Activated CD8-positive, alpha-beta memory T cell treated with anti-CD3 and anti-CD28 coated beads, Interleukin-2, amount 10 ng/mL, durations not matched to agents 7 days and 5 days (primary cell): Measurements from ENCODE around the gene CUX1. TPM values are rescaled to one million over a fixed set of nuclear protein-coding genes. Genes with fewer than 3 reads are reported as not detected.
"Not testable (repeated sequence)": the region's sequence is repeated elsewhere in the genome, so short reads cannot be mapped to it uniquely, and the experiment has no call there.

Experiments
- ATAC-seq: fragments of 150-1000 bp; cut with Tn5 transposase; one replicate; pipeline ENCODE4 v1.10.0; 2021; ENCODE audit warnings: moderate library complexity
- CTCF ChIA-PET: fragments of 350-600 bp; sonication (Branson Sonifier 250); formaldehyde crosslinking; loops from one replicate; lab custom pipeline; 2021; ENCODE audit warnings: antibody characterized with exemption; lab: Charles Lee
- DNase-seq: peaks from one replicate; pipeline ENCODE4 v3.0.0-alpha.2; 2020
- H3K27ac Mint-ChIP-seq: one replicate; pipeline ENCODE4 v1.8.0; 2021; ENCODE audit warnings: mild to moderate bottlenecking, mixed read lengths
- H3K27me3 Mint-ChIP-seq: one replicate; pipeline ENCODE4 v1.8.0; 2021; ENCODE audit warnings: mixed read lengths
- H3K36me3 Mint-ChIP-seq: one replicate; pipeline ENCODE4 v1.8.0; 2021; ENCODE audit warnings: mild to moderate bottlenecking, mixed read lengths
- H3K4me1 Mint-ChIP-seq: one replicate; pipeline ENCODE4 v1.8.0; 2021; ENCODE audit warnings: mixed read lengths
- H3K4me3 Mint-ChIP-seq: one replicate; pipeline ENCODE4 v1.8.0; 2021; ENCODE audit warnings: mild to moderate bottlenecking, moderate library complexity, mixed read lengths
- H3K9me3 Mint-ChIP-seq: one replicate; pipeline ENCODE4 v1.8.0; 2022; ENCODE audit warnings: low read depth, mixed read lengths
- total RNA-seq, 2 experiments: library from RNA; stranded (reverse); gene quantifications; one replicate each; pipeline ENCODE4 v1.2.3, GENCODE V29; 2021

Gene CUX1
- total RNA-seq, 2 experiments from 2014 or later = 24.0 to 28.7 TPM

DNA sequence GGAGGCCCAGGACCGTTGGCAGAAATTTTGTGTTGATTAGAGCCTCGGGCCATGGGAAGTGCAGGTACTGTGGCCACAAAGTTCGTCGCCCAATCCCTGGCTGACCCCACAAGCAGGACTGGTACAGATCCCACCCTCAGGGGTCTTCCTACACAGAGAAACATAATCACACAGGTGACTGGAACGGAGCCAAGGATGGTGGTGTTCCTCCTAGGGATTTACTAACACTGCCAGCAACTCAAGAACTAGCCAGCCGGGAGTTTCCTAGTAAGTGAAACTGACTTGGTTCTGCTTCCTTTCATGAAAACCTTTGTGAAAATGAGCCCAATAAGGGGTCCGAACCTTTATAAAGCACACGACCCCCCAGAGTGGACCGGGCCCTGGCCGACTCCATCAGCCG is 5.7 kb downstream of the CUX1 start:
- Mint-ChIP-seq H3K4me1 (no peaks in the 10 kb centered on the region), H3K27me3 (peaks cover 11% of the 10 kb centered on the region), H3K27ac (no peak overlapping the region), H3K4me3 (no peak overlapping the region), H3K9me3 (no peaks in the 10 kb centered on the region), H3K36me3 (peaks cover 1% of the 10 kb centered on the region)
- CTCF ChIA-PET = interaction anchor here (1.0 to 1.8 kb wide), 3 partner anchors 9 to 414 kb away, joined by 3 to 4 read pairs (median 4); no protein-coding TSS in a partner anchor
- DNase-seq = no peak
- ATAC-seq = no peak

DNA sequence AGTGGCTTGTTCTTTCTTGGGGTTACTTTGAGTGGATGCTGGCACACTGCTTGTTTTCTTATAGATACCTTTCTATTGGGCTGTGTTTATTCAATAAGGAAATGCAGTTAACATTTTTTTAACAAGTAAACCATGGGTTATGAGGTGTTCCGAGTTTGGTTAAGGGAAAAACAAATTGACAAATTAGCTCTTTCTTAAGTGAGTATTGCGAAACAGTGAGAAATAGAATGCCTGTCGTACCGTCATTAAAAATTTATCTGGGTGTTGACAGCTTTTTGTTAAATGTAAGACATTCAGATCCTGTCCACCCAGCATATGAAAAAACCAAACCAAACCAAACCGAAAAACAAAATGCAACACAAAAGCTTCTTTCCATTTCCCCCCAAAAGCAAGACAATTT is 6.2 kb downstream of the CUX1 start:
- CTCF ChIA-PET = interaction anchor here (1.0 to 1.8 kb wide), 3 partner anchors 9 to 413 kb away, joined by 3 to 4 read pairs (median 4); no protein-coding TSS in a partner anchor
- H3K27ac Mint-ChIP-seq = no peak overlapping the region

DNA sequence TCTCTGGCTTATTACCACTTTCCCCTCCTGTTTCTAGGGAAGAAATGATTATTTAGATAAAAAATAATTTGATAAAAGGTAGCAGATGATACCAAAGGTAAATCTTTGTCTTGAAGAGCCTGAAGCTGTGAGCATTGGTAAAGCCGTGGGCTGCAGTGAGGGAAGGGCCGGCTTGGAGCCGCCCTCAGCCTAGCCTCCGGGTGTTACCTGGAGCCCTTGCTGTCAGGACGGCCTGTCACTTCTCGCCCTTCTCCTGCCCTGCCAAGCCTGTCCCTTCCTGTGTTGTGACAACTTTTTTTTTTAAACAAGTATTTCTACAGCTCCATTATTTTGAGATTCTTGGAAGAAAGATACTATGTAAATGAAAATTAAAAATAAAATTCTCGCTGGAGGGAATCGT is 7.0 kb downstream of the CUX1 start:
- Mint-ChIP-seq H3K4me3 (no peak overlapping the region), H3K4me1 (no peaks in the 10 kb centered on the region), H3K9me3 (no peaks in the 10 kb centered on the region), H3K27me3 (peaks cover 2% of the 10 kb centered on the region), H3K36me3 (peaks cover 1% of the 10 kb centered on the region), H3K27ac (no peak overlapping the region)
- ATAC-seq (no peak), DNase-seq (no peak)
- CTCF ChIA-PET = no interaction called here

More for the DNA sequence above, 6.2 kb downstream of the CUX1 start:
- H3K4me1 Mint-ChIP-seq = no peaks in the 10 kb centered on the region
- ATAC-seq (no peak), DNase-seq (no peak)
- H3K27me3 Mint-ChIP-seq = peaks cover 6% of the 10 kb centered on the region
- H3K36me3 Mint-ChIP-seq = peaks cover 1% of the 10 kb centered on the region
- H3K9me3 Mint-ChIP-seq = no peaks in the 10 kb centered on the region
- no peak overlapping the region for H3K4me3 Mint-ChIP-seq

DNA sequence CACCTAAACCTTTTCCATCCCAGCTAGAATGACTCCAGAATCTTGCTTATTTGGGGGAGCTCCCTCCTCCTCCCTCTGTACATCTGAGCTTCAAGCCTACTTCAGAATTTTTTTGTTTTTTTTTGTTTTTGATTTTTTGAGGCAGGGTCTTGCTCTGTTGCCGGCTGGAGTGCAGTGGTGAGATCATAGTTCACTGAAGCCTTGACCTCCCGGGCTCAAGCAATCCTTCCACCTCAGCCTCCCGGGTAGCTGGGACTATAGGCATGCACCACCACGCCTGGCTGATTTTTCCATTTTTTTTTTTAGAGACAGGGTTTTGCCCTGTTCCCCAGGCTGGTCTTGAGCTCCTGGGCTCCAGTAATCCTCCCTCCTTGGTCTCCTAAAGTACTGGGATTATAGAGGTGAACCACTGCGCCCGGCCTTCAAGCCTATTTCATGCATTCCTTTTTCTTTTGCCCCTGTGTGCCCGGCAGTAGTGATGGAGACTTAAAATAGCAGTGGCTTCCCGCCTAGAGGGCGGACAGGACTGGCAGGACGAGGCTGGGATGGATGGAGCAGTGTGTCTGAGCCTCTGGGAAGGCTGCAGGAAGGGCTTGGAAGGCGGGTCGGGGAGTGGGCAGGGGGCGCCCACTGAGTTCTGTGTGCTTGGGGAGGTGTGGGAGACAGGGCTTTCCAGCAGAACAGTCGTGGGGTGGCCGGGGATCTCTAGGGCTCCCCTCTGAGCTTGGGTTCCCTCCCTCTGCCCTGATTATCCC is 8.8 kb downstream of the CUX1 start:
- peaks cover 1% of the 10 kb centered on the region for H3K36me3 Mint-ChIP-seq
- CTCF ChIA-PET = interaction anchor here (0.8 kb wide), 1 partner anchor 83 kb away, joined by 3 read pairs; no protein-coding TSS in a partner anchor
- H3K4me1 Mint-ChIP-seq = no peaks in the 10 kb centered on the region
- no peaks in the 10 kb centered on the region for H3K9me3 Mint-ChIP-seq
- H3K4me3 Mint-ChIP-seq = no peak overlapping the region
- ATAC-seq (no peak), DNase-seq (no peak)
- H3K27me3 Mint-ChIP-seq = no peaks in the 10 kb centered on the region
- no peak overlapping the region for H3K27ac Mint-ChIP-seq

DNA sequence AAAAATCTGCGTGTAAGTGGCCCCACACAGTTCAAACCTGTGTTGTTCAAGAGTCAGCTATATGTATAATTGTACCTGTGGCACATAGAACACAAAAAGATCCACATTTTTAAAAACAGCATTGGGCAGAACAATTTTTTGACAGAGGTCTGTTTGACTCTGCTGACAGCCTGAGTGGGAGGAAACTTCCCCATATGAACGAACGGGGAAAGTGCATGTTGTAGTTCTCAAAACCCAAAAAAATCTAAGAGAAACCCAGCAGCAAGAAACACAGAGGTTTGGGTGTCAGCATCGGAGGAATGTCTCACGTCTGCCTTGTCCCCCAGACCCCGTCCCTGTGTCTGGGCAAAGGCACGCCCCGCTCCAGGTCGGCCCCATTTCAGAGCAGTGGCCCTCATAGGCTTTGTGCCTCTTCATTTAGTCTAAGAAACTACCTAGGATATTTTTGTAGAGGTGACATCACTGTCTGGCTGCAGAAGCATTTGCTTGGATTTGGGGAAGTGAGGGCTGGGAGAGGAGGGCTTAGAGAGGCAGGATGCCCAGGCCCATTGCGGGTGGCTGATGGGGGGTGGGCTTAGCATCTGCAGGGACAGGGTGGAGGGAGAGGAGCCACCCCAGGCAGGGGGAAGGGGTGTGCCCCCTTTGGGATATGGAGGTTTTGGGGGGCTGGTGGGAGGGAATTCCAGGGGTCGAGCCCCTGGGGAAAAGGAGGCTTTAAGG is 11.0 kb downstream of the CUX1 start:
- Mint-ChIP-seq H3K27ac (no peak overlapping the region), H3K36me3 (peaks cover 1% of the 10 kb centered on the region), H3K4me3 (no peak overlapping the region), H3K9me3 (no peaks in the 10 kb centered on the region), H3K4me1 (no peaks in the 10 kb centered on the region), H3K27me3 (no peaks in the 10 kb centered on the region)
- ATAC-seq (no peak), DNase-seq (no peak)
- CTCF ChIA-PET = no interaction called here

DNA sequence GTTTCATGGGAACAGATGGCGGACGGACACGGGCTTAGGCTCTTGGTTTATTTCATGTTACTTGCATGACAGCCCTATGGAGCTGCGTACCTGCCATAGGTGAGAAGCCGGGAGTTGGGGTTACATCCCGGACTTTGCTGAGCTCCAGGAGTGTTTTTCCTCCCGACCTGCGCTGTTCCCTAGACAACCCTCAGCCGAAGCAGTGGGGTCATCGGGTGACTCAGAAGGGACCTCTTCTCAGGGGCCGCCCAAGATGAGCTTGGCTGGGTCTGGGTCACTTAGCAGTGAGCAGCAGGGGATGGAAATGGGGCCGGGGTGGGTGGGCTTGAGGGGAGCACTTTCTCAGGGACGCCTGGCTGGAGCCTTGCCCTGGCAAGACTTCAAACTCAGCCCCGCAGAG is 11.9 kb downstream of the CUX1 start:
- Mint-ChIP-seq H3K4me3 (no peak overlapping the region), H3K9me3 (no peaks in the 10 kb centered on the region), H3K4me1 (no peaks in the 10 kb centered on the region), H3K27me3 (no peaks in the 10 kb centered on the region), H3K36me3 (peaks cover 1% of the 10 kb centered on the region), H3K27ac (no peak overlapping the region)
- DNase-seq = no peak
- CTCF ChIA-PET = no interaction called here
- ATAC-seq = no peak

DNA sequence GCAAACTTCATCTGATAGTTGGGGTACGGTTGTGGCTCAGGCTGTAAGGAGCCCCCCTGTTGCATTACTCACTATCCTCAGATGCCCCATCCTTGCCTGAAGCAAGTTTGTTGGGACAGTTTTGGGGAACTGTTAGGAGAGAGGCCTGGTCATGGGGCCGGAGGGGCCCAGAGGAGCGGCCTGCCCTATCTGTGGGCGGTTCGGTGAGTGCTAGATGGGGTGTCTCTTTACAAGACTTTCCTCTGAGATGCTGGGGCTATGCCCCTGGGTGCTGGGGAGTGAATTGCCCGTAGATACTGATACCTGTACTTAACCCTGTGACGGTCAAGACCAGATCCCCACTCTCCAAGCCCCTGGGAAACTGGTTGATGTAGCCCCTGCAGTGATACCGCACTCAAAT is 12.4 kb downstream of the CUX1 start:
- ATAC-seq = no peak
- CTCF ChIA-PET = no interaction called here
- H3K36me3 Mint-ChIP-seq = peaks cover 1% of the 10 kb centered on the region
- H3K27me3 Mint-ChIP-seq = no peaks in the 10 kb centered on the region
- no peaks in the 10 kb centered on the region for H3K9me3 Mint-ChIP-seq
- DNase-seq = no peak
- no peak overlapping the region for H3K4me3 Mint-ChIP-seq
- H3K4me1 Mint-ChIP-seq = no peaks in the 10 kb centered on the region
- H3K27ac Mint-ChIP-seq = no peak overlapping the region

DNA sequence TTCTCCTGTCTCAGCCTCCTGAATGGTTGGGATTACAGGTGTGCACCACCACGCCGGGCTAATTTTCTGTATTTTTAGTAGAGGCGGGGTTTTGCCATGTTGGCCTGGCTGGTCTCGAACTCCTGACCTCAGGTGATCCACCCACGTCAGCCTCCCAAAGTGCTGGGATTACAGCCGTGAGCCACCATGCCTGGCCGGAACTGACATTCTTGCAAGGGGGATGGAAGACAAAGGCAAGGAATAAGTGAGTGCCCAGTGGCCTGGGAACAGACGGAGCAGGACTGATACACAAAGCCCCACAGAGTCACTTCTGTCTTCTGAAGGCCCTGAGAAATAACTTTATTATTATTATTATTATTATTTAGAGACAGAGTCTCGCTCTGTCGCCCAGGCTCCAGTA is 14.0 kb downstream of the CUX1 start:
- H3K27me3 Mint-ChIP-seq, DNase-seq, CTCF ChIA-PET, H3K4me3 Mint-ChIP-seq, H3K27ac Mint-ChIP-seq, ATAC-seq, H3K4me1 Mint-ChIP-seq, H3K36me3 Mint-ChIP-seq, H3K9me3 Mint-ChIP-seq: not testable (repeated sequence)

DNA sequence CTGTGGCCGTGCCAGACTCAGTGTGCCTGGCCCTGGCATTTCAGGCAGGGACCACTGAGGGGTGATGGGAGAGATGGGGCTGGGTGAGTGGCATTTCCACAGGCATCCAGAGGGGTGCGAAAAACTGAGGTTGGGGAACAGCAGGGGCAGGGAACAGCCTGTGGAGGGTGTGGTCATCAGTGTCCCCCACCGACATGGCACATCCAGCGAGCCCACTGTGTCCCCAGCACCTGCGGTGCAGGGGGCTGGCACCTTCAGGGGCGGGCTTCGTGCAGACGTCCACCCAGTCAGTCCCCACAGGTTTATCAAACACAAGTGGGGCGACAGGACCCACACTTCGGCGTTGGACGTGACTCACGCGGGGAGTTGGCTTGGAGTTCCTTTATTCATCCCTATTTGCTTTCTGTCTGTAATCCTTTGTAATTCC is 14.8 kb downstream of the CUX1 start:
- Mint-ChIP-seq H3K27me3 (no peaks in the 10 kb centered on the region), H3K36me3 (peaks cover 3% of the 10 kb centered on the region), H3K9me3 (no peaks in the 10 kb centered on the region), H3K27ac (no peak overlapping the region), H3K4me3 (no peak overlapping the region), H3K4me1 (no peaks in the 10 kb centered on the region)
- DNase-seq (no peak), ATAC-seq (no peak)
- CTCF ChIA-PET = no interaction called here

DNA sequence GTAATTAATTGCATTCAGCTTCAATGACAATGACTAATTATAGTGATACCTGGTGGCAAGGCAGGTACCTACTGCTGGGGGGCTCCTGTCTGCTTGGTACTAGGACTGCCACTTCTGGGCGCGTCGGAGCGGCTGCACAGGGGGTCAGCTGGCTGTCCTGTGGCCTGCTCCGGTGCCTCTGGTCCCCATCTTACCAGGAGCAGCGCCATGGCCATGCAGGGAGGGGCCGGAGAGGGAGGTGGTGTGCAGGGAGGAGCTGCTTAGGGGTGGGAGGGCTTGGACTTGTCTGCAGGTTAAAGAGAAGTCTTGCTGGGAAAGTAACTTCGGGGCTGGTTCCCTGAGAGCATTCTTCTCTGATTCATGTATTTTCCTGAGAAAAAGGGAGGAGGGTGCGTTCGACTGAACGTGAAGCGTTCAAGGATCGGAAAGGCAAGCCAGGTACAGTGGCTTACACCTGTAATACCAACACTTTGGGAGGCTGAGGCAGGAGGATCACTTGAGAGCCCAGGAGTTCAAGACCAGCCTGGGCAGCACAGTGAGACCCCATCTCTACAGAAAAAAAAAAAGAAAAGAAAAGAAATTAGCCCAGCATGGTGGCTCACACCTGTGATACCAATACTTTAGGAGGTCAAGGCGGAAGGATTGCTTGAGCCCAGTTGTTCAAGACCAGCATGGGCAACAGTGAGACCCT is 15.4 kb downstream of the CUX1 start:
- DNase-seq (no peak), ATAC-seq (no peak)
- Mint-ChIP-seq H3K27ac (no peak overlapping the region), H3K36me3 (peaks cover 2% of the 10 kb centered on the region), H3K4me3 (no peak overlapping the region), H3K9me3 (no peaks in the 10 kb centered on the region), H3K4me1 (no peaks in the 10 kb centered on the region), H3K27me3 (no peaks in the 10 kb centered on the region)
- CTCF ChIA-PET = no interaction called here

DNA sequence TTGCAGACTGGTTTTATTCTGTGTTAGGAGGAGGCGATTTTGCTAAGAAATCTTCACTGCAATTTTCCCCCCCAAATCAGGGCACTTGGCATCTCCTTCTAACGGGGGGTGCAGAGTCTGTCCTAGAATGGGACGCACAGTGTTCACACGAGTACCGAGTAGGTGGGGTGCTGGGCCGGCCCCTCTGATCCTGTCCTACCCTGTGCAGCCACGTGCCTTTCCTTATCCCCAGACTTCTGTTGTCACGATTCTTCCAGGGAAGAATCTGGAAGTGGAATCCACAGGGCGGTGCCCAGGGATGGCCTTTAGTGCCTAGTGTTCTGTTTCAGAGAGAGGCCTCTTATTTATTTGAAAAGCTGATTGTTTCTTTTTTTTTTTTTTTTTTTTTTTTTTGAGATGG is 16.4 kb downstream of the CUX1 start:
- H3K4me3 Mint-ChIP-seq = no peak overlapping the region
- no peaks in the 10 kb centered on the region for H3K9me3 Mint-ChIP-seq
- ATAC-seq = no peak
- H3K4me1 Mint-ChIP-seq = no peaks in the 10 kb centered on the region
- H3K27ac Mint-ChIP-seq = no peak overlapping the region
- H3K36me3 Mint-ChIP-seq = peaks cover 2% of the 10 kb centered on the region
- CTCF ChIA-PET = interaction anchor here (0.7 kb wide), 1 partner anchor 226 kb away, joined by 4 read pairs; no protein-coding TSS in a partner anchor
- H3K27me3 Mint-ChIP-seq = no peaks in the 10 kb centered on the region
- no peak for DNase-seq

DNA sequence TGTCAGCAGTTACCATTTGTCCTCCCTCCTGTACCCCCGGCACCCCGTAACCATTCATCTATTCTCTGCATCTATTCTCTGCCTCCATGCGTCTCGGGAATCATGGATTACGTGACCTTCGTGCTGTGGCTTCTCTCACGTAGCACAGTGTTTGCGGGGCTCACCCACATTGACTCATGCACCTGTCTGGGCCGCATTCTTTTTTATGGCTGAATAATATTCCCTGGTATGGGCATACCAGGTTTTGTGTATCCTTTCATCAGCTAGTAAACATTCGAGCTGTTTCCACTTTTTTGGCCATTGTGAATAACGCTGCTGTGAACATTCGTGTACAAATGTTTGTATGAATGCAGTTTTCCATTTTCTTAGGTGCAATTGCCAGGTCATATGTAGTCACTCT is 17.7 kb downstream of the CUX1 start:
- no peak for ATAC-seq
- H3K27ac Mint-ChIP-seq = no peak overlapping the region
- DNase-seq = no peak
- peaks cover 2% of the 10 kb centered on the region for H3K36me3 Mint-ChIP-seq
- CTCF ChIA-PET = no interaction called here
- H3K4me3 Mint-ChIP-seq = no peak overlapping the region
- no peaks in the 10 kb centered on the region for H3K9me3 Mint-ChIP-seq
- H3K4me1 Mint-ChIP-seq = no peaks in the 10 kb centered on the region
- no peaks in the 10 kb centered on the region for H3K27me3 Mint-ChIP-seq

DNA sequence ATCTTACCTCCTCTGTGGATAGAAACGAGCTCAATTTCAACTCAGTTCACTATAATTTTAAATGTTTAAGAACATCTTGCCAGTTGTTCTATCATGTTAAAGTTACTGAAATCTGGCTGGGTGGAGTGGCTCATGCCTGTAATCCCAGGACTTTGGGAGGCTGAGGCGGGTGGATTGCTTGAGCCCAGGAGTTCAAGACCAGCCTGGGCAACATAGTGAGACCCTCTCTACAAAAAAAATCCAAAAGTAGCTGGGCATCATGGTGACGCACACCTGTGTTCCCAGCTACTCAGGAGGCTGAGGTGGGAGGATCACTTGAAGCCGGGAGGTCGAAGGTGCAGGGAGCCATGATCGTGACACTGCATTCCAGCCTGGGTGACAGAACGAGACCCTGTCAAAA is 20.0 kb downstream of the CUX1 start:
- ATAC-seq, H3K9me3 Mint-ChIP-seq, CTCF ChIA-PET, H3K36me3 Mint-ChIP-seq, H3K4me1 Mint-ChIP-seq, DNase-seq, H3K27me3 Mint-ChIP-seq, H3K27ac Mint-ChIP-seq, H3K4me3 Mint-ChIP-seq: not testable (repeated sequence)
